ENCODE data around the gene CTNNBL1.

- no peak for TF ChIP-seq POLR2AphosphoS5 (IDR thresholded peaks at IDR 0.05)
- TF ChIP-seq EP300 (IDR thresholded peaks at IDR 0.05) = no peak
These were observed 225.7 kb downstream of the CTNNBL1 start for GRCh38 chr20:37919389-37920040.

Data from stomach (tissue), 4 donors.